T-helper 2 cell treated with Interferon-gamma antibody and Interleukin-4, amounts not matched to agents 100 ng/mL and 5 ng/mL, for 36 hours (primary cell): ENCODE results near the gene SMIM35. TPM values are rescaled to one million over a fixed set of nuclear protein-coding genes. Genes with fewer than 3 reads are reported as not detected.

Source experiments
- intact Hi-C: fragments of 100-400 bp; cut with micrococcal nuclease; formaldehyde crosslinking; loops from one replicate; pipeline ENCODE4 v1.15.1; 2023
- total RNA-seq: library from RNA; stranded (reverse); gene quantifications from 2 replicates; pipeline ENCODE4 v1.2.3, GENCODE V29; 2022

SMIM35 gene
- total RNA-seq, 1 donor from 2014 or later, result 3.9 TPM

DNA sequence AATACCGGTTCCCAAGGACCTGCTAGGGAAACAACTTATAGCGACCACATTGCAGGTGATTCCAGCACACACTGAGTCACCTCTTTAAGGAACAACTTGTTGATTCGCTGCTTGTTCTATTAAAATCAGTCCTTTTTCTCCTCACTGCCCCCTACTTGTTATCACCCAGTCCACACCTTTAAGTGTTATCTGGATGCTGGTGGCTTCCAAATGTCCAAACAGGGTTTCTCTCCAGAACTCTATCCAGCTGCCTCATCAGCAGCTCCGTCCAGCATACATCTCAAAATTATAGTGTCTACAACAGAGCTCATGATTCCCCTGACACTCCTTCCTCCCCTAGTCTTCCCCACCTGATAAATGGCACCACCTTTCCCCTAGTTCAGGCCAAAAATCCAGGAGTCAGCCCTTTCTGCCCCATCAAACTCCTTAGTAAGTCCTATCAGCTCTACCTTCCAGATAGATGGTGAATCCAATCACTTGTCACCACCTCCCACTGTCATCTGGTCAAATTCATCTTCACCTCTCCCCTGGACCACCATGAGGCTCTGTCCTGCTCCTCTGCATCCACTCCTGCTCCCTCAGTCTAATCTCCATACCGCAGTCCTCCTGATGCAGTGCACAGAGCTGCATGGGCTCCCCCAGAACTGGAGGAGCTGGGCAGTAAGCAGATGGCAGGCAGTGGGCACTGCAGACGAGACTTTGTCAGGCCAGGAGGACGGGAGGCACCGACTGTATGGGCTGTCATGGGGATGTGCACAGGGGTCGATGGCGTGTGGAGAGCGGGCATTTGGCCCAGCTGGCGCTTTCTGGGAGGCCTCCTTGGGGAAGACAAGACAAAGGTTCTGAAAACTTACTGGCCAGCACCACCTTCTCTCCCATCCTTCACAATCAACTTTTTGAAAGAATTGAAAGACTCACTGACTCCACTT lies 81.3 kb downstream of the SMIM35 start:
- intact Hi-C loops, result no loop called here

- intact Hi-C loops, result loop anchor here (5.0 kb wide), 1 partner anchor 198 kb away; no protein-coding TSS in a partner anchor
Observed at GRCh38 chr11:118004543-118005223, 82.1 kb downstream of the SMIM35 start.

GRCh38 chr11:118003456-118003855 lies 83.3 kb downstream of the SMIM35 start:
- intact Hi-C loops, result loop anchor here (1.0 to 5.0 kb wide), 5 partner anchors 8 to 339 kb away; partner anchors contain the start of gene CD3D

DNA sequence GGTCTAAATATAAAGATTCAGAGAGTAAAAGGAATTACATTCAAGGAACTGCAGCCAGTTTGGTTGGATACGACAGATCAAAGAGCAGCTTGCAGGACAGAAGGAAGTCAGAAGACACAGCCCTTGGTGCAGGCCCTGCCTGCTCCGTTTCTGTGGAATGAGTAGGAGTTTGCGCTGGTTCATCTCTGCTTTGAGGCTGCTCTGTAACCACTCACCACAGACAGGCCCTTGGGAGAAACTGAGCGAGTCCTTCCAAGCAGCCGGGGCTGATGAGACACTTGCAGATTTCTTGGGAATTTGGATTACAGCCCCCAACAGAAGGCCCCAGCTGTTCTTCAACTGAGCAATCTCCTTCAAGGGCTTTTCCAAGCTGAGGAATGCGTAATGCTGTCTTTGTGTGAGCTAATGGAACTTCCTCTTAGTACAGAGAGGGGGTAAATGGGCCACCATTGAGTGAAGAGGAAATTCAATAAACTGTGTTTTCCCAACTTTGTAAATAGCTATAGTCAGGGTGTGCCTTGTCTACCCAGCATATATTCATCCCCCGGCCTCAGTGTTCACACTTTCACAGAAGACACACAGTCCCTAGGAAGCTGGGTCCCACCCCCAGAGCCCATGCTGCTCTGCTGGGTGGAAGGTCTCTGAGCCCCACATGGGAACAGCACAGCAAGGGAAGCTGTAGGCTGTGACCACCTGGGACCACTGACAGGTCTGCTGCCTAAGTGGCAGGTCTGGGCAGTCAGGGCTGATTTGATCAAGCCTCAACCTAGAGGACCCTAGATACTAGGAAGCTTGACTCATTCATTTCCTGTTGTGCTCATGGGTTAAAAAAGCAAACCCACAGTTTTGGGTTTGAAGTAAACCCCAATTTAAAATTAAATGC lies 84.0 kb downstream of the SMIM35 start:
- intact Hi-C loops, result loop anchor here (1.0 to 5.0 kb wide), 8 partner anchors 9 to 340 kb away; partner anchors contain the start of genes CD3D and IL10RA

- intact Hi-C loops, result loop anchor here (1.0 to 5.0 kb wide), 6 partner anchors 16 to 341 kb away; partner anchors contain the start of genes CD3D and IL10RA
Observed at GRCh38 chr11:118002010-118002540, 84.7 kb downstream of the SMIM35 start.

DNA sequence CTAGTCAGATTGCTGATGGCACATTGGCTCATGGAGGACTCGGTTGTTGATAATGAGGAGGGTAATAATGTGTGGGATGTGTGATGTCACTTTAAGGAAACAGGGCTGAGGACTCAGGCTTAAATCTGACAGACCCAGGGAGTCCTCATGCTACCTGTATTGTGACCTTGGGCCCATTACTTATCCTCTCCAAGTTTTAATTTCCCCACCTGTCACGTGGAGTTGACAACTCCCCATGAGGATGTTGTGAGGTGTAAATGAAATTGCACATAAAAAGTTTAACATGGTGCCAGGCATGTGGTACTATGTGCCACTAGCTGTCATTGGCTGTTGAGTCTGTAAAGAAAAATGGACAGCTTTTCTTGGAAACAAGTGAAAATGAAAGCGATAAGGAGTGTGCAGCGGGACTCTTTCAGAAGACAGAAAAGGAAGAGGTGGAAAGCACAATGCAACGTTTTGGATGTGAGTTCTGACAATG lies 85.2 kb downstream of the SMIM35 start:
- intact Hi-C loops, result loop anchor here (1.0 to 5.0 kb wide), 2 partner anchors 50 to 201 kb away; no protein-coding TSS in a partner anchor

DNA sequence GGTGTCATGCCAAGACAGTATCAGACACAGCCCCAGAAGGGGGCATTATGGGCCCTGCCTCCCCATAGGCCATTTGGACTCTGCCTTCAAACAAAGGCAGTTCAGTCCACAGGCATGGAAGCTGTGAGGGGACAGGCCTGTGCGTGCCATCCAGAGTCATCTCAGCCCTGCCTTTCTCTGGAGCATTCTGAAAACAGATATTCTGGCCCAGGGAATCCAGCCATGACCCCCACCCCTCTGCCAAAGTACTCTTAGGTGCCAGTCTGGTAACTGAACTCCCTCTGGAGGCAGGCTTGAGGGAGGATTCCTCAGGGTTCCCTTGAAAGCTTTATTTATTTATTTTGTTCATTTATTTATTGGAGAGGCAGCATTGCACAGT lies 85.9 kb downstream of the SMIM35 start:
- intact Hi-C loops, result loop anchor here (1.0 to 5.0 kb wide), 2 partner anchors 50 to 201 kb away; no protein-coding TSS in a partner anchor

DNA sequence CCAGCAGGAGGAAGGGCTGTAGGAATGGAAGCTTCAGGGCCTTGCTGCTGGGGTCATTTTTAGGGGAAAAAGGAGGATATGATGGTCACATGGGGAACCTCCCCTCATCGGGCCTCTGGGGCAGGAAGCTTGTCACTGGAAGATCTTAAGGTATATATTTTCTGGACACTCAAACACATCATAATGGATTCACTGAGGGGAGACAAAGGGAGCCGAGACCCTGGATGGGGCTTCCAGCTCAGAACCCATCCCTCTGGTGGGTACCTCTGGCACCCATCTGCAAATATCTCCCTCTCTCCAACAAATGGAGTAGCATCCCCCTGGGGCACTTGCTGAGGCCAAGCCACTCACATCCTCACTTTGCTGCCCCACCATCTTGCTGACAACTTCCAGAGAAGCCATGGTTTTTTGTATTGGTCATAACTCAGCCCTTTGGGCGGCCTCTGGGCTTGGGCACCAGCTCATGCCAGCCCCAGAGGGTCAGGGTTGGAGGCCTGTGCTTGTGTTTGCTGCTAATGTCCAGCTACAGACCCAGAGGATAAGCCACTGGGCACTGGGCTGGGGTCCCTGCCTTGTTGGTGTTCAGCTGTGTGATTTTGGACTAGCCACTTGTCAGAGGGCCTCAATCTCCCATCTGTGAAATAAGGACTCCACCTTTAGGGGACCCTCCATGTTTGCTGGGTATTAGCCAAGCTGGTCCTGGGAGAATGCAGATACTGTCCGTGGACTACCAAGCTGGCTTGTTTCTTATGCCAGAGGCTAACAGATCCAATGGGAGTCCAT lies 86.5 kb downstream of the SMIM35 start:
- intact Hi-C loops, result loop anchor here (5.0 kb wide), 1 partner anchor 202 kb away; no protein-coding TSS in a partner anchor

DNA sequence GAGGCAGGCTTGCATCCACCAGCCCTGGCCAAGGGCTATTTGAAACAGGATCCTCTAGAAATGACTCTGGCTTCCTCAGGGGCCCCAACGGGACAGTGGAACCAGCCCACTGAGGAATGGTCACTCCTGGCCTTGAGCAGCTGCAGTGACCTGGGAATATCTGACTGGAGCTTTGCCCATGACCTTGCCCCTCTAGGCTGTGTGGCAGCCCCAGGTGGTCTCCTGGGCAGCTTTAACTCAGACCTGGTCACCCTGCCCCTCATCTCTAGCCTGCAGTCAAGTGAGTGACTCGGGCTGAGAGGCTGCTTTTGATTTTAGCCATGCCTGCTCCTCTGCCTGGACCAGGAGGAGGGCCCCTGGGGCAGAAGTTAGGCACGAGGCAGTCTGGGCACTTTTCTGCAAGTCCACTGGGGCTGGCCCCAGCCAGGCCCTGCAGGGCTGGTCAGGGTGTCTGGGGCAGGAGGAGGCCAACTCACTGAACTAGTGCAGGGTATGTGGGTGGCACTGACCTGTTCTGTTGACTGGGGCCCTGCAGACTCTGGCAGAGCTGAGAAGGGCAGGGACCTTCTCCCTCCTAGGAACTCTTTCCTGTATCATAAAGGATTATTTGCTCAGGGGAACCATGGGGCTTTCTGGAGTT lies 87.3 kb downstream of the SMIM35 start:
- intact Hi-C loops, result no loop called here

GRCh38 chr11:117998664-117999353 lies 88.0 kb downstream of the SMIM35 start:
- intact Hi-C loops, result no loop called here

DNA sequence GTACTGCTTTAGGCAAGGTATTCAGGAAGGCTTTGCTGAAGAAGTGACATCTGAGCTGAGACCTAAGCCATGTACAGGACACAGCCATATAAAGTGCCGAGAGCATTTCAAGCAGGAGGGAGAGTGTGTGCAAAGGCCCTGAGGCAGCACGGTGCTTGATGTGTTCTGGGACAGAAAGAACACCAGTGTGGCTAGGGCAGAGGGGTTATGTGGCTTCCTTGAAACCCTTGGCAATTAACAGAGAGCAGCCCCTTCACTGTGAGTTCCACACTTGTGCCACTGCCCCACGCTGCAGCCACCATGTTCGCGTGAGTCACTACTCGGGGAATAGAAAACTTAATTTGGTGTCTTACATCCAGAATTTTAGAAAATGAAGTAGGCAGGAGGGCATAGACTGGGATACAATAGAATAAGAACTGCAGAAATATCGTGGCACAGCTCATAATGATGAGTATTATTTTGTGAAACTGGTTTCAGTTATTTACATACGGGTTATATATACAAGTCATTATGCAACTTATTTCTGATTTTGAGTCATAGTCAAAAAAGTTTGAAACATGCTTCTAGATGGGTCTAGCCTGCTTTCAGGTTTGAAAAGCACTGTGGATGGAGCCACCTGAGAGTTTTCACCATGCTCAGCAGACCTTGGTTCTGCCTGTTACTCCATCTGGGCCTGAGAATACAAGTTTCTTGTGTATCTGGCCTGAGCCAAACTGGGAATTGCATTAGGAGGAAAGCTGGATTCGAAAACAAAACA lies 88.8 kb downstream of the SMIM35 start:
- intact Hi-C loops, result no loop called here

DNA sequence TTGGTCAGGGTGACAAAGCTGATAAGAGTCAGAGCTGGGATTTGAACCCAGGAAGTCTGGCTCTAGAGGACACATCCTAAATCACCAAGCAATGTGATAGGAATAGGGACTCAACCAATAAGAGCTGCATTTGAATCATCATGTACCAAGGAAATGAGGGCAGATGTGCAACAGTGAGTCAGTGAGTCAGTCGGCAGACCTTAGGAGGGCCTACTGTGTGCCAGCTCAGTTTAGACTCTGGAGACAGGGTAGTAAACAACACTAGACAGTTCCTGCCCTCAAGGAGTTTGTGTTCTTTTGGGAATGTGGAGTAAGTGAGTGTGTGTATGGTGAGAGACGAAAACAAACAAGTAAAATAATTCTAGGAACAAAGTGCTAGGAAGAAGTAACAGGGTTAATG lies 89.4 kb downstream of the SMIM35 start:
- intact Hi-C loops, result no loop called here

GRCh38 chr11:117996058-117996457 lies 90.7 kb downstream of the SMIM35 start:
- intact Hi-C loops, result no loop called here

GRCh38 chr11:117995472-117995871 lies 91.3 kb downstream of the SMIM35 start:
- intact Hi-C loops, result no loop called here

DNA sequence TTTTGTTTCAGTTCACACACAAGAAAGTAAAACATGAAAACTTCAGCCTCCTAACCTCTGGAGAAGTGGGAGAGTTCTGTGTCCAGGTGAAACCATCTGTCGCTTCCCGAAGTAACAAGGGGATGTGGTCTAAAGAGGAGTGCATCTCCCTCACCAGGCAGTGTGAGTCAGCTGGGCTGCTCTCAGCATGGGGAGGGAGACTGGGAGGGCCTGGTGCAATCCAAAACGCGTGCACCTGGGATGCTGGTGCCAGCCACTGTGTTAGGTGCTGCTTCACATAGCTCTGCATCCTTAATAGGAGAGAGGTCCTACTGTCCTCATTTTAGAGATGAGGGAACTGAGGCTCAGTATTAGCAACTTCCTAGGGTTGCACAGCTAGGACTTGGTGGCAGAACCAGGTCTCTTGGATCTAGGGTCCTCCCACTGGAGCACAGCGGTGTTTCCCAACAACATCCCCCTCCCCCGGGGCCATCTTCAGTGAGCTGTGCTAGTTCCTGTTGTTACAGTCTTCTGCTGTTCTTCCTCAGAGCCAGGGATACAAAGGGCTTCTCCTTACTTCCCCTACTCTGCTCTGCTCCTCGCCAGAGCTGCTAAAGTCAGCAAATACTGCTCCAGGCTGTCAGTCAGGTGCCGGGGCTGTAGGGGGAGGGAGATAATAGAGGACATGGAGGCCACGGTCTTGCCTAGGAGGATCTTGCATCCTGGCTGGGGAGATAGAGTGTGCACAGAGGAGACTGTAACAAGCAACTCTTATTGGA lies 92.6 kb downstream of the SMIM35 start:
- intact Hi-C loops, result no loop called here

- intact Hi-C loops, result no loop called here
Observed at GRCh38 chr11:117992620-117993019, 94.1 kb downstream of the SMIM35 start.

GRCh38 chr11:117992136-117992535 lies 94.6 kb downstream of the SMIM35 start:
- intact Hi-C loops, result no loop called here
